Panc1 (cell line): ENCODE measurements around the gene PIGL.

ENCODE experiments used
- CTCF ChIP-seq: fragments of 450-650 bp; IDR thresholded peaks from 2 replicates; pipeline ENCODE4 v1.5.1; 2017; ENCODE audit warnings: mild to moderate bottlenecking
- POLR2AphosphoS5 ChIP-seq: IDR thresholded peaks from 2 replicates; pipeline ENCODE4 v1.6.1; 2012; ENCODE audit warnings: mild to moderate bottlenecking, low read depth, low read length, moderate library complexity

- TF ChIP-seq POLR2AphosphoS5, result no peak
- TF ChIP-seq CTCF, result no peak
Measured at GRCh38 chr17:16329519-16330271, 112.7 kb downstream of the PIGL start.
